SIG-M5 treated with dmso at 0.1 percent for 504 hours (cell line): ENCODE data around the gene SLC37A3.

Experiments
- DNase-seq: peaks from one replicate; lab custom pipeline; 2025; ENCODE audit not compliant: unreplicated experiment; lab: John Stamatoyannopoulos, UW

Gene SLC37A3

GRCh38 chr7:140402178-140402835 lies 4.0 kb upstream of the SLC37A3 start:
- DNase-seq = peak; percentile 10

GRCh38 chr7:140400381-140400780 lies 2.1 kb upstream of the SLC37A3 start:
- DNase-seq = no peak

- no peak for DNase-seq
Measured at GRCh38 chr7:140398821-140399220, 491 bp upstream of the SLC37A3 start.

- DNase-seq = no peak
Measured at GRCh38 chr7:140393756-140394306, 4.5 kb downstream of the SLC37A3 start.

- DNase-seq = no peak
Measured at GRCh38 chr7:140391634-140392033, 6.7 kb downstream of the SLC37A3 start.

- DNase-seq = peak; percentile 71
Measured at GRCh38 chr7:140390466-140391190, 7.7 kb downstream of the SLC37A3 start.

GRCh38 chr7:140390034-140390433 lies 8.3 kb downstream of the SLC37A3 start:
- DNase-seq = no peak

GRCh38 chr7:140389445-140389844 lies 8.9 kb downstream of the SLC37A3 start:
- no peak for DNase-seq

- DNase-seq = no peak
Measured at GRCh38 chr7:140384894-140385545, 13.3 kb downstream of the SLC37A3 start.

- no peak for DNase-seq
Measured at GRCh38 chr7:140383954-140384713, 14.2 kb downstream of the SLC37A3 start.

- DNase-seq = no peak
Measured at GRCh38 chr7:140375892-140376730, 22.2 kb downstream of the SLC37A3 start.

- DNase-seq = no peak
Measured at GRCh38 chr7:140375323-140375722, 23.0 kb downstream of the SLC37A3 start.

- no peak for DNase-seq
Measured at GRCh38 chr7:140369294-140369693, 29.0 kb downstream of the SLC37A3 start.

GRCh38 chr7:140367528-140367927 lies 30.8 kb downstream of the SLC37A3 start:
- no peak for DNase-seq

- DNase-seq = no peak
Measured at GRCh38 chr7:140364819-140365218, 33.5 kb downstream of the SLC37A3 start.

- DNase-seq = no peak
Measured at GRCh38 chr7:140360697-140361229, 37.6 kb downstream of the SLC37A3 start.

GRCh38 chr7:140358412-140359051 lies 39.8 kb downstream of the SLC37A3 start:
- DNase-seq = no peak

GRCh38 chr7:140358024-140358411 lies 40.3 kb downstream of the SLC37A3 start:
- no peak for DNase-seq

GRCh38 chr7:140350056-140350455 lies 48.3 kb downstream of the SLC37A3 start:
- DNase-seq = no peak
